ENCODE measurements around the gene ADGRL2.

ADGRL2 gene

GRCh38 chr1:81920886-81921285, 120.2 kb downstream of the ADGRL2 start:
- no peak for DNase-seq

- DNase-seq: no peak
Observed at GRCh38 chr1:81921344-81921743, 120.6 kb downstream of the ADGRL2 start.

- no peak for DNase-seq
Observed at GRCh38 chr1:81921851-81922462, 121.2 kb downstream of the ADGRL2 start.

GRCh38 chr1:81922955-81923354, 122.2 kb downstream of the ADGRL2 start:
- no peak for DNase-seq

- DNase-seq: no peak
Observed at GRCh38 chr1:81929106-81929505, 128.4 kb downstream of the ADGRL2 start.

GRCh38 chr1:81936853-81937252, 136.1 kb downstream of the ADGRL2 start:
- DNase-seq: no peak

GRCh38 chr1:81937791-81938450, 137.2 kb downstream of the ADGRL2 start:
- DNase-seq: no peak

- no peak for DNase-seq
Observed at GRCh38 chr1:81948495-81948894, 147.8 kb downstream of the ADGRL2 start.

- no peak for DNase-seq
Observed at GRCh38 chr1:81949421-81949820, 148.7 kb downstream of the ADGRL2 start.

- no peak for DNase-seq
Observed at GRCh38 chr1:81950037-81950436, 149.3 kb downstream of the ADGRL2 start.

- no peak for DNase-seq
Observed at GRCh38 chr1:81950591-81951244, 150.0 kb downstream of the ADGRL2 start.

GRCh38 chr1:81954534-81955020, 153.8 kb downstream of the ADGRL2 start:
- no peak for DNase-seq

- DNase-seq: no peak
Observed at GRCh38 chr1:81967951-81968350, 167.2 kb downstream of the ADGRL2 start.

- DNase-seq: no peak
Observed at GRCh38 chr1:81970416-81970815, 169.7 kb downstream of the ADGRL2 start.

- no peak for DNase-seq
Observed at GRCh38 chr1:81974222-81974841, 173.6 kb downstream of the ADGRL2 start.

GRCh38 chr1:81974883-81975555, 174.3 kb downstream of the ADGRL2 start:
- DNase-seq: no peak

- no peak for DNase-seq
Observed at GRCh38 chr1:81976539-81976938, 175.8 kb downstream of the ADGRL2 start.

GRCh38 chr1:81978945-81979344, 178.2 kb downstream of the ADGRL2 start:
- no peak for DNase-seq

GRCh38 chr1:81982523-81982922, 181.8 kb downstream of the ADGRL2 start:
- no peak for DNase-seq

GRCh38 chr1:81989524-81989923, 188.8 kb downstream of the ADGRL2 start:
- DNase-seq: no peak

- no peak for DNase-seq
Observed at GRCh38 chr1:81990241-81990640, 189.5 kb downstream of the ADGRL2 start.

- DNase-seq: no peak
Observed at GRCh38 chr1:81998165-81998564, 197.4 kb downstream of the ADGRL2 start.

- no peak for DNase-seq
Observed at GRCh38 chr1:81999364-81999763, 198.6 kb downstream of the ADGRL2 start.

Measured in inflammatory macrophage (primary cell).